Suprapubic skin (tissue), 4 donors: ENCODE results near the gene GSG1L. TPM values are rescaled to one million over a fixed set of nuclear protein-coding genes. Genes with fewer than 3 reads are reported as not detected.
A peak's percentile ranks its signal among the peaks of the same experiment; 100 is the strongest.

Source experiments
- DNase-seq, 2 donors: peaks; one replicate each; pipeline ENCODE4 v3.0.0-alpha.2; 2019; ENCODE audit warnings: low spot score in 2 of 2
- H3K27ac ChIP-seq: fragments of 200-600 bp; sonication (generic); one replicate; pipeline ENCODE4 v1.5.1; 2019
- H3K27me3 ChIP-seq: fragments of 200-600 bp; sonication (generic); one replicate; pipeline ENCODE4 v1.5.1; 2019
- H3K36me3 ChIP-seq: fragments of 200-600 bp; sonication (generic); one replicate; pipeline ENCODE4 v1.5.1; 2019
- H3K4me1 ChIP-seq: fragments of 200-600 bp; sonication (generic); one replicate; pipeline ENCODE4 v1.5.1; 2019
- H3K4me3 ChIP-seq: fragments of 200-600 bp; sonication (generic); one replicate; pipeline ENCODE4 v1.5.1; 2019; ENCODE audit warnings: mild to moderate bottlenecking
- H3K9me3 ChIP-seq: fragments of 200-600 bp; sonication (generic); one replicate; pipeline ENCODE4 v1.5.1; 2019
- CTCF ChIP-seq, 2 donors: fragments of 200-600 bp in 1 of 2; fragments of 450-650 bp in 1 of 2; sonication (generic) in 1 of 2; IDR thresholded peaks; one replicate each; pipeline ENCODE4 v1.5.1; 2016 to 2019; ENCODE audit warnings: antibody characterized with exemption in 2 of 2, mild to moderate bottlenecking in 1 of 2, moderate library complexity in 1 of 2
- EP300 ChIP-seq: sonication (generic); formaldehyde crosslinking; IDR thresholded peaks from one replicate; pipeline ENCODE4 v1.6.1; 2017; ENCODE audit warnings: antibody characterized with exemption
- POLR2A ChIP-seq, 2 donors: fragments of 450-650 bp; IDR thresholded peaks; one replicate each; pipeline ENCODE4 v1.6.1; 2017; ENCODE audit warnings: antibody characterized with exemption in 2 of 2, mild to moderate bottlenecking in 2 of 2, moderate library complexity in 2 of 2
- POLR2AphosphoS5 ChIP-seq, 3 donors: sonication (generic); formaldehyde crosslinking; IDR thresholded peaks; one replicate each; pipeline ENCODE4 v1.6.1; 2017; ENCODE audit warnings: antibody characterized with exemption in 3 of 3
- WGBS: methylation state at CpG from one replicate; pipeline ENCODE4 v1.1.5; 2018; 5-methylcytosine and 5-hydroxymethylcytosine counted together
- total RNA-seq, 4 donors: library from RNA; depleted of rRNA; stranded (reverse); fragments of >200 nt; gene quantifications; one replicate each; pipeline ENCODE4 v1.1.0, GENCODE V29; 2016

GSG1L gene
- total RNA-seq, 4 donors from 2014 or later, result 0.64 to 1.7 TPM; not detected in 2

- H3K27me3 ChIP-seq, result no peaks in the 10 kb centered on the region
- no peak overlapping the region for H3K27ac ChIP-seq
- H3K4me1 ChIP-seq, result peaks cover 3% of the 10 kb centered on the region
- H3K4me3 ChIP-seq, result no peak overlapping the region
- DNase-seq, result peak in 1 of 2 donors; percentile 55
- TF ChIP-seq POLR2A (IDR thresholded peaks at IDR 0.05) (no peak), CTCF (IDR thresholded peaks at IDR 0.05) (no peak), EP300 (no peak), POLR2AphosphoS5 (IDR thresholded peaks at IDR 0.05) (no peak)
- 88% methylated on average over 8 of the region's 12 CpGs for WGBS
- peaks cover 87% of the 10 kb centered on the region for H3K36me3 ChIP-seq
- H3K9me3 ChIP-seq, result no peaks in the 10 kb centered on the region
These were observed 45.2 kb upstream of the GSG1L start for GRCh38 chr16:28108590-28109247.

- no peaks in the 10 kb centered on the region for H3K27me3 ChIP-seq
- peaks cover 89% of the 10 kb centered on the region for H3K36me3 ChIP-seq
- peaks cover 3% of the 10 kb centered on the region for H3K4me1 ChIP-seq
- 77% methylated on average over 8 of the region's 8 CpGs for WGBS
- no peak for TF ChIP-seq EP300
- no peaks in the 10 kb centered on the region for H3K9me3 ChIP-seq
- no peak overlapping the region for H3K4me3 ChIP-seq
- no peak overlapping the region for H3K27ac ChIP-seq
- DNase-seq, result no peak
These were observed 43.7 kb upstream of the GSG1L start for GRCh38 chr16:28107232-28107631.

DNA sequence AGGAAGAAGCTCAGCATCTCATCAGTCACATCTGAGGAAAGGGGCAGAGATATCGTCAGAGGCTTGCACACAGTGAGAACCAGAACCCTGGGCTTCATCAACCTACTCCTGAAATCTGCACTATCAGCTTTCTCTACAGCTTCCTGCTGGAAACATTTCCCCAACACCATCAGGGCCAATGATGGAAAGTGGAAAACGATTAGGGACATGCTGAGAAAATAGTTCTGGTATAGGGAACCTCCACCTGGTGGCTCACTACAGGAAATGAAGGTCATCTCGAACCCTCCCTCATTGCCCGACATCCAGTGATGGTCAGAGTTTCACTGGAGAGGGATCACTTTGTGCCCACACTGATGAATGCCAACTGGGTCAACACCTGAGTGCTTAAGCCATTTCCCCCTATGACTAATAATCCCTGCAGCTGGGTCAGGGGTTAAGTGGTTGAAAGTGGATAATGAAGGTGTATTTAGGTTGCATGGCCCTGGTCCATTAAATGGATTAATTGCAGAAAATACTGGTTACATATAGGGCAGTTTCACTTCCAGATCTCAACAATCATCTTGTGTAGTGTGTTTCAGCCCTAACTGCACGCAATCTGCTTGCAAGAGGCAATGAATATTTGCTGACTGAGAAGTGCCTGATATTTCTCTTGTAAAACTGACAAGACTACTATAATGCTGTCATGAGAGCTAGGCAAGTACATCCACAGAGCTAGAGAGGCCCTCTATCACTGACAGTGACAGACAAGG lies 43.1 kb upstream of the GSG1L start:
- no peak for TF ChIP-seq CTCF (IDR thresholded peaks at IDR 0.05)
- TF ChIP-seq EP300, result no peak
- no peak for TF ChIP-seq POLR2AphosphoS5 (IDR thresholded peaks at IDR 0.05)
- TF ChIP-seq POLR2A (IDR thresholded peaks at IDR 0.05), result no peak
- H3K27me3 ChIP-seq, result no peaks in the 10 kb centered on the region
- peaks cover 89% of the 10 kb centered on the region for H3K36me3 ChIP-seq
- H3K4me3 ChIP-seq, result no peak overlapping the region
- H3K27ac ChIP-seq, result no peak overlapping the region
- no peak for DNase-seq
- H3K9me3 ChIP-seq, result no peaks in the 10 kb centered on the region
- WGBS, result 80% methylated on average over 5 of the region's 5 CpGs
- H3K4me1 ChIP-seq, result peaks cover 3% of the 10 kb centered on the region

- H3K4me1 ChIP-seq, result peaks cover 3% of the 10 kb centered on the region
- no peaks in the 10 kb centered on the region for H3K9me3 ChIP-seq
- 97% methylated on average over 5 of the region's 7 CpGs for WGBS
- no peak for TF ChIP-seq EP300
- no peak for TF ChIP-seq CTCF (IDR thresholded peaks at IDR 0.05)
- no peak for TF ChIP-seq POLR2A (IDR thresholded peaks at IDR 0.05)
- TF ChIP-seq POLR2AphosphoS5 (IDR thresholded peaks at IDR 0.05), result no peak
- H3K36me3 ChIP-seq, result peaks cover 92% of the 10 kb centered on the region
- H3K4me3 ChIP-seq, result no peak overlapping the region
- DNase-seq, result peak in 1 of 2 donors; percentile 13
- no peak overlapping the region for H3K27ac ChIP-seq
- no peaks in the 10 kb centered on the region for H3K27me3 ChIP-seq
These were observed 42.4 kb upstream of the GSG1L start for GRCh38 chr16:28105954-28106353.

DNA sequence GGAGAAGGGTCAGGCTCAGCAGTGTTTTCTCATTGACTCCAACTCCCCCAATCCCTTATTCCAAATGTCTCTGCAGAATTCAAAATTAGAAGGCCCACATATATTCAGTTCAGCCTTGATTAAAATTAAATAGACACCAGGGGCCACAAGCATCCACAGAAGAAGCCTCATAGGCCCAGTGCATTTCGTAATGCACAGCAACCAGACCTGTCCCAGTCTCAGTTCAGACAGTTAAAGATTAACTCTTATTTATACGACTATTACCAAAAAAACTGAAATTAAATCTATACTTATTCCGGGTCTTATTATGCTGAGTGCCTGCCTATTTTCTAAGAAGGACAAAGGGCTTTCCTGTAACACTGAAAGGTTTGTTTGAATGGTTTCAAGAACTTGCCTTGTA lies 41.8 kb upstream of the GSG1L start:
- H3K27me3 ChIP-seq, result no peaks in the 10 kb centered on the region
- no peaks in the 10 kb centered on the region for H3K9me3 ChIP-seq
- peaks cover 96% of the 10 kb centered on the region for H3K36me3 ChIP-seq
- DNase-seq, result peak in 1 of 2 donors; percentile 4
- peaks cover 3% of the 10 kb centered on the region for H3K4me1 ChIP-seq
- H3K4me3 ChIP-seq, result no peak overlapping the region
- 88% methylated on average over 3 of the region's 3 CpGs for WGBS
- TF ChIP-seq CTCF (IDR thresholded peaks at IDR 0.05) (no peak), EP300 (no peak), POLR2AphosphoS5 (IDR thresholded peaks at IDR 0.05) (no peak), POLR2A (IDR thresholded peaks at IDR 0.05) (no peak)
- H3K27ac ChIP-seq, result no peak overlapping the region
